Measurements from ENCODE around the gene CREB5. TPM values are rescaled to one million over a fixed set of nuclear protein-coding genes. Genes with fewer than 3 reads are reported as not detected.
"Not testable (repeated sequence)": the region's sequence is repeated elsewhere in the genome, so short reads cannot be mapped to it uniquely, and the experiment has no call there.

The CREB5 gene
- total RNA-seq, 2 experiments from 2014 or later: not detected

GRCh38 chr7:28389504-28390395, 22.6 kb upstream of the CREB5 start:
- POLR2A ChIA-PET: no interaction called here
- Mint-ChIP-seq H3K27me3 (ENCODE audit: low read depth) (peaks cover 10% of the 10 kb centered on the region), H3K27ac (no peak overlapping the region), H3K9me3 (ENCODE audit: insufficient read depth) (no peaks in the 10 kb centered on the region), H3K4me3 (no peak overlapping the region), H3K36me3 (ENCODE audit: low read depth) (no peaks in the 10 kb centered on the region), H3K4me1 (ENCODE audit: low read depth) (no peaks in the 10 kb centered on the region)
- ATAC-seq (no peak), DNase-seq (no peak)
- CTCF ChIA-PET: interaction anchor here (0.6 to 1.6 kb wide), 3 partner anchors 237 to 408 kb away, joined by 3 to 5 read pairs (median 3); no protein-coding TSS in a partner anchor

GRCh38 chr7:28390426-28390825, 21.9 kb upstream of the CREB5 start:
- Mint-ChIP-seq H3K9me3 (ENCODE audit: insufficient read depth) (no peaks in the 10 kb centered on the region), H3K4me3 (no peak overlapping the region), H3K27me3 (ENCODE audit: low read depth) (peaks cover 14% of the 10 kb centered on the region), H3K4me1 (ENCODE audit: low read depth) (no peaks in the 10 kb centered on the region), H3K27ac (no peak overlapping the region), H3K36me3 (ENCODE audit: low read depth) (no peaks in the 10 kb centered on the region)
- POLR2A ChIA-PET: no interaction called here
- CTCF ChIA-PET: interaction anchor here (1.1 kb wide), 1 partner anchor 244 kb away, joined by 3 read pairs; no protein-coding TSS in a partner anchor
- DNase-seq (no peak), ATAC-seq (no peak)

- DNase-seq (no peak), ATAC-seq (no peak)
- H3K27ac Mint-ChIP-seq: no peak overlapping the region
- H3K4me3 Mint-ChIP-seq: no peak overlapping the region
- H3K9me3 Mint-ChIP-seq (ENCODE audit: insufficient read depth): no peaks in the 10 kb centered on the region
- ChIA-PET POLR2A (no interaction called here), CTCF (interaction anchor here (1.2 kb wide), 1 partner anchor 10 kb away, joined by 3 read pairs; no protein-coding TSS in a partner anchor)
- peaks cover 17% of the 10 kb centered on the region for H3K27me3 Mint-ChIP-seq (ENCODE audit: low read depth)
- H3K4me1 Mint-ChIP-seq (ENCODE audit: low read depth): no peaks in the 10 kb centered on the region
- no peaks in the 10 kb centered on the region for H3K36me3 Mint-ChIP-seq (ENCODE audit: low read depth)
Observed at GRCh38 chr7:28392289-28392688, 20.0 kb upstream of the CREB5 start.

- POLR2A ChIA-PET: no interaction called here
Observed at GRCh38 chr7:28395404-28395803, 16.9 kb upstream of the CREB5 start.

GRCh38 chr7:28395831-28396230, 16.5 kb upstream of the CREB5 start:
- POLR2A ChIA-PET: no interaction called here
- CTCF ChIA-PET: no interaction called here
- H3K4me1 Mint-ChIP-seq (ENCODE audit: low read depth): no peaks in the 10 kb centered on the region

More at GRCh38 chr7:28395404-28395803, 16.9 kb upstream of the CREB5 start:
- no peak for DNase-seq
- ATAC-seq: no peak
- peaks cover 13% of the 10 kb centered on the region for H3K27me3 Mint-ChIP-seq (ENCODE audit: low read depth)
- no peak overlapping the region for H3K27ac Mint-ChIP-seq
- H3K36me3 Mint-ChIP-seq (ENCODE audit: low read depth): no peaks in the 10 kb centered on the region
- H3K4me3 Mint-ChIP-seq: no peak overlapping the region
- no peaks in the 10 kb centered on the region for H3K4me1 Mint-ChIP-seq (ENCODE audit: low read depth)
- no peaks in the 10 kb centered on the region for H3K9me3 Mint-ChIP-seq (ENCODE audit: insufficient read depth)
- CTCF ChIA-PET: no interaction called here

GRCh38 chr7:28397141-28397540, 15.2 kb upstream of the CREB5 start:
- DNase-seq (no peak), ATAC-seq (no peak)
- Mint-ChIP-seq H3K27ac (no peak overlapping the region), H3K36me3 (ENCODE audit: low read depth) (no peaks in the 10 kb centered on the region), H3K4me1 (ENCODE audit: low read depth) (no peaks in the 10 kb centered on the region), H3K9me3 (ENCODE audit: insufficient read depth) (no peaks in the 10 kb centered on the region), H3K27me3 (ENCODE audit: low read depth) (peaks cover 12% of the 10 kb centered on the region), H3K4me3 (no peak overlapping the region)
- ChIA-PET POLR2A (no interaction called here), CTCF (no interaction called here)

More at GRCh38 chr7:28395831-28396230, 16.5 kb upstream of the CREB5 start:
- no peak for DNase-seq
- H3K27ac Mint-ChIP-seq: no peak overlapping the region
- no peaks in the 10 kb centered on the region for H3K9me3 Mint-ChIP-seq (ENCODE audit: insufficient read depth)
- no peak overlapping the region for H3K4me3 Mint-ChIP-seq
- H3K27me3 Mint-ChIP-seq (ENCODE audit: low read depth): peaks cover 12% of the 10 kb centered on the region
- no peaks in the 10 kb centered on the region for H3K36me3 Mint-ChIP-seq (ENCODE audit: low read depth)
- ATAC-seq: no peak

GRCh38 chr7:28400838-28401360, 11.4 kb upstream of the CREB5 start:
- Mint-ChIP-seq H3K4me3 (no peak overlapping the region), H3K36me3 (ENCODE audit: low read depth) (no peaks in the 10 kb centered on the region), H3K4me1 (ENCODE audit: low read depth) (no peaks in the 10 kb centered on the region), H3K9me3 (ENCODE audit: insufficient read depth) (no peaks in the 10 kb centered on the region), H3K27ac (no peak overlapping the region), H3K27me3 (ENCODE audit: low read depth) (peaks cover 9% of the 10 kb centered on the region)
- no peak for DNase-seq
- no peak for ATAC-seq
- ChIA-PET CTCF (no interaction called here), POLR2A (no interaction called here)

GRCh38 chr7:28401567-28401966, 10.8 kb upstream of the CREB5 start:
- CTCF ChIA-PET; POLR2A ChIA-PET; H3K4me1 Mint-ChIP-seq (ENCODE audit: low read depth); H3K27ac Mint-ChIP-seq; H3K4me3 Mint-ChIP-seq; H3K9me3 Mint-ChIP-seq (ENCODE audit: insufficient read depth); ATAC-seq; H3K36me3 Mint-ChIP-seq (ENCODE audit: low read depth); DNase-seq; H3K27me3 Mint-ChIP-seq (ENCODE audit: low read depth): not testable (repeated sequence)

- Mint-ChIP-seq H3K4me1 (ENCODE audit: low read depth) (peaks cover 13% of the 10 kb centered on the region), H3K27me3 (ENCODE audit: low read depth) (peaks cover 33% of the 10 kb centered on the region), H3K9me3 (ENCODE audit: insufficient read depth) (no peaks in the 10 kb centered on the region), H3K27ac (no peak overlapping the region), H3K4me3 (no peak overlapping the region), H3K36me3 (ENCODE audit: low read depth) (peaks cover 4% of the 10 kb centered on the region)
- POLR2A ChIA-PET: no interaction called here
- CTCF ChIA-PET: no interaction called here
- ATAC-seq (no peak), DNase-seq (no peak)
Observed at GRCh38 chr7:28405662-28406061, 6.7 kb upstream of the CREB5 start.

- CTCF ChIA-PET: no interaction called here
Observed at GRCh38 chr7:28406192-28406591, 6.1 kb upstream of the CREB5 start.

GRCh38 chr7:28407651-28408050, 4.7 kb upstream of the CREB5 start:
- ATAC-seq (no peak), DNase-seq (no peak)
- Mint-ChIP-seq H3K9me3 (ENCODE audit: insufficient read depth) (no peaks in the 10 kb centered on the region), H3K36me3 (ENCODE audit: low read depth) (peaks cover 4% of the 10 kb centered on the region), H3K4me1 (ENCODE audit: low read depth) (peaks cover 21% of the 10 kb centered on the region), H3K27me3 (ENCODE audit: low read depth) (peaks cover 46% of the 10 kb centered on the region), H3K27ac (no peak overlapping the region), H3K4me3 (no peak overlapping the region)
- ChIA-PET POLR2A (no interaction called here), CTCF (interaction anchor here (1.2 kb wide), 1 partner anchor 446 kb away, joined by 3 read pairs; no protein-coding TSS in a partner anchor)

More at GRCh38 chr7:28406192-28406591, 6.1 kb upstream of the CREB5 start:
- ATAC-seq (no peak), DNase-seq (no peak)
- Mint-ChIP-seq H3K36me3 (ENCODE audit: low read depth) (peaks cover 4% of the 10 kb centered on the region), H3K27ac (no peak overlapping the region), H3K4me1 (ENCODE audit: low read depth) (peaks cover 18% of the 10 kb centered on the region), H3K4me3 (no peak overlapping the region), H3K9me3 (ENCODE audit: insufficient read depth) (no peaks in the 10 kb centered on the region), H3K27me3 (ENCODE audit: low read depth) (peaks cover 38% of the 10 kb centered on the region)
- POLR2A ChIA-PET: no interaction called here

- peak overlapping the region; percentile 29 for H3K4me3 Mint-ChIP-seq
- peaks cover 49% of the 10 kb centered on the region for H3K27me3 Mint-ChIP-seq (ENCODE audit: low read depth)
- no peak overlapping the region for H3K27ac Mint-ChIP-seq
- peaks cover 21% of the 10 kb centered on the region for H3K4me1 Mint-ChIP-seq (ENCODE audit: low read depth)
- DNase-seq (no peak), ATAC-seq (no peak)
- CTCF ChIA-PET: interaction anchor here (1.2 kb wide), 1 partner anchor 445 kb away, joined by 3 read pairs; no protein-coding TSS in a partner anchor
- no peaks in the 10 kb centered on the region for H3K9me3 Mint-ChIP-seq (ENCODE audit: insufficient read depth)
- H3K36me3 Mint-ChIP-seq (ENCODE audit: low read depth): peaks cover 4% of the 10 kb centered on the region
- POLR2A ChIA-PET: no interaction called here
Observed at GRCh38 chr7:28408105-28408959, 4.0 kb upstream of the CREB5 start.
